DMS79 (cell line): ENCODE data around the gene RANBP1.

Experiments
- DNase-seq: peaks from one replicate; lab custom pipeline; 2025; lab: John Stamatoyannopoulos, UW

Gene RANBP1

GRCh38 chr22:20136603-20136873 is 20.6 kb downstream of the RANBP1 start:
- no peak for DNase-seq

GRCh38 chr22:20137113-20137512 is 21.2 kb downstream of the RANBP1 start:
- DNase-seq: no peak

GRCh38 chr22:20137671-20138416 is 21.9 kb downstream of the RANBP1 start:
- no peak for DNase-seq

GRCh38 chr22:20138417-20138738 is 22.5 kb downstream of the RANBP1 start:
- no peak for DNase-seq

GRCh38 chr22:20138868-20139267 is 23.0 kb downstream of the RANBP1 start:
- no peak for DNase-seq

DNA sequence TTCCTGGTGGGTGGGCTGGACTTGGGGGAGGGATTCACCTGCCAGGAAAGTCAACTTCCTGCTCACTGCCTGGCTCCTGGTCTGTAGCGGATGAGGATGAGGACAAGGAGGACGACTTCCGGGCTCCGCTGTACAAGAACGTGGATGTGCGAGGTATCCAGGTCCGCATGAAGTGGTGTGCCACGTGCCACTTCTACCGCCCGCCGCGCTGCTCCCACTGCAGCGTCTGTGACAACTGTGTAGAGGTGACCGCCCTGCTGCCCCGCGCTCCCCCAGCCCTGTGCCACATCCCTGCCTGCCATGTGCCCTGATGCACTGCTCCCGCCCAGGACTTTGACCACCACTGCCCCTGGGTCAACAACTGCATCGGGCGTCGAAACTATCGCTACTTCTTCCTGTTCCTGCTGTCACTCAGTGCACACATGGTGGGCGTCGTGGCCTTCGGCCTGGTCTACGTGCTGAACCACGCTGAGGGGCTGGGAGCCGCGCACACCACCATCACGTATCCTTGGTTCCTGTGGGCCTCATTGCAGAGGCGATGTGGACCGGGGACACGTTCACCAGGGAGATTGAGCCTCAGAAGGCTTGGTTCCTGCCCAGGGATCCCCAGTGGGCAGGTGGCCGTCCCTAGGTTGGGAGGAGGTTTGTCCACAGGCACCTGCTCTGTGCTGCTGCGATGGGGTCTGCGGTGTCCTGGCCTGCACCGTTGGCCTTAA is 23.6 kb downstream of the RANBP1 start:
- DNase-seq: no peak

DNA sequence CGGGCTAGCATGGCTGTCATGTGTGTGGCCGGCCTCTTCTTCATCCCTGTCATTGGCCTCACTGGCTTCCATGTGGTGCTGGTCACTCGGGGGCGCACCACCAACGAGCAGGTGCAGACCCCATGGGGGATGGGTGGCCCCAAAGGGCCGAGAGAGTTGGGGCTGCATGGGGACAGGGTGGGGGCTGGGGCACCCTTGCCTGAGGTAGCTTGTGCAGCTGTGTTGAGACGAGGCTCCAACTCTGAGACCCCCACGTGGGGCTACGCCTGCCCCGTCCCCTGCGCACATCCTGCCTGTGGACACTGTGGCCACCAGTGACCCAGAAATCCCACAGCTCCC is 24.2 kb downstream of the RANBP1 start:
- DNase-seq: no peak

DNA sequence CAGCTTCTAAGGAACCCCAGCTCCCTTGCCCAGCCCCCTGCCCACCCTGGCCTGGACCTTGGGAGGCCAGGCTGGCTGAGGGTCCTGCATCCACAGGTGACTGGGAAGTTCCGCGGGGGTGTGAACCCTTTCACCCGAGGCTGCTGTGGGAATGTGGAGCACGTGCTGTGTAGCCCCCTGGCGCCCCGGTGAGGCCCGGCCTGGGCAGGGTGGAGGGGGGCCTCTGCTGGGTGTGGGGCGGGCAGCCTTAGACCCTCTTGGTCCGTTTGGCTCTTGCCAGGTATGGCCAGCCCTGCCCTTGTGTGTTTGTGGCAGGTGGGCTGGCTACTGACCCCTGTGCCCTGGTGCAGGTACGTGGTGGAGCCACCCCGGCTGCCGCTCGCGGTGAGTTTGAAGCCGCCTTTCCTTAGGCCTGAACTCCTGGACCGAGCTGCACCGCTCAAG is 24.6 kb downstream of the RANBP1 start:
- no peak for DNase-seq

DNA sequence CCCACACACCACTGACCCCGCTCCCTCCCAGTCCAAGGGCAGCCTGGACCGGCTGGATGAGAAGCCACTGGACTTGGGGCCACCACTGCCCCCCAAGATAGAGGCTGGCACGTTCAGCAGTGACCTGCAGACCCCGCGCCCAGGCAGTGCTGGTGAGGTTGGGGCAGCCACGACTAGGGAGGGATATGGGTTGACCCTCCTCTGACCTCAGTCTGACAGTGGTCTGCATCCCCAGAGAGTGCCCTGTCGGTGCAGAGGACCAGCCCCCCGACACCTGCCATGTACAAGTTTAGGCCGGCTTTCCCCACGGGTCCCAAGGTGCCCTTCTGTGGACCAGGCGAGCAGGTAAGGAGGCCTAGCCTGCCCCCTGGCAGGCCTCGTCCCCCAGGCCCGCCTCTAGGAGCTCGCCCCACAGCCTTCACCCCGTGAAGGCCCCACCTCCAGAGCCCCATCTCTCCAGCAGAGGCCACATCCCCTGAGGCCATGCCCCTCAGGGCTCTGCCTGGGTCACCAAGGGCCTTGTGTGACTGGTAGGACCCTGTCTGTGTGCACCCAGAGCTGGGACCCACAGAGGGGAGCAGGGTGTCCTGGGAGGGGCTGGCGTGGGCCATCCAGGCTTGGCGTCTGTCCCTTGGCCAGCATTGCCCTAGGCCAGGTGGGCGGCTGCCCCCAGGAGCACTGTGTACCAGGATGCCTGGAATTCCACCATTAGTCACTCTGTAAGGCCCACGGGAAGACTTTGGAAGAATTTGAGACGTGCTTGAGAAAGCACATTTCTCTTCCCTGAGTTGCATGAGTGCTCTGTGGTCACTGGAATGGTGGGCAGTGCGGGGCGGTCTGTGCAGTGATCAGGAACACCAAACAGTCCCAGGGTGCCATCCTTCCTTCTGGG is 25.5 kb downstream of the RANBP1 start:
- no peak for DNase-seq

DNA sequence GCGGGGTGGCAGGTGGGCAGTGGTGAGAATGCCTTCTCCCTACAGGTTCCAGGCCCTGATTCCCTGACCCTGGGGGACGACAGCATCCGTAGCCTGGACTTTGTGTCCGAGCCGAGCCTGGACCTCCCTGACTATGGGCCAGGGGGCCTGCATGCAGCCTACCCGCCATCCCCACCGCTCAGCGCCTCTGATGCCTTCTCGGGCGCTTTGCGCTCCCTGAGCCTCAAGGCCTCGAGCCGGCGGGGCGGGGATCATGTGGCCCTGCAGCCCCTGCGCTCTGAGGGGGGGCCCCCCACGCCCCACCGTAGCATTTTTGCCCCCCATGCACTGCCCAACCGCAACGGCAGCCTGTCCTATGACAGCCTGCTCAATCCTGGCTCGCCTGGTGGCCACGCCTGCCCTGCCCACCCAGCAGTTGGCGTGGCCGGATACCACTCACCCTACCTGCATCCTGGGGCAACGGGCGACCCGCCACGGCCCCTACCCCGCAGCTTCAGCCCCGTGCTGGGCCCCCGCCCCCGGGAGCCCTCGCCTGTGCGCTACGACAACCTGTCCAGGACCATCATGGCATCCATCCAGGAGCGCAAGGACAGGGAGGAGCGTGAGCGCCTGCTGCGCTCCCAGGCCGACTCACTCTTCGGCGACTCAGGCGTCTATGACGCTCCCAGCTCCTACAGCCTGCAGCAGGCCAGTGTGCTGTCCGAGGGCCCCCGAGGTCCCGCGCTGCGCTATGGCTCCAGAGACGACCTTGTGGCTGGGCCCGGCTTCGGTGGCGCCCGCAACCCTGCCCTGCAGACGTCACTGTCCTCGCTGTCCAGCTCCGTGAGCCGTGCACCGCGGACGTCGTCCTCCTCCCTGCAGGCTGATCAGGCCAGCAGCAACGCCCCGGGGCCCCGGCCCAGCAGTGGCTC is 27.1 kb downstream of the RANBP1 start:
- no peak for DNase-seq

DNA sequence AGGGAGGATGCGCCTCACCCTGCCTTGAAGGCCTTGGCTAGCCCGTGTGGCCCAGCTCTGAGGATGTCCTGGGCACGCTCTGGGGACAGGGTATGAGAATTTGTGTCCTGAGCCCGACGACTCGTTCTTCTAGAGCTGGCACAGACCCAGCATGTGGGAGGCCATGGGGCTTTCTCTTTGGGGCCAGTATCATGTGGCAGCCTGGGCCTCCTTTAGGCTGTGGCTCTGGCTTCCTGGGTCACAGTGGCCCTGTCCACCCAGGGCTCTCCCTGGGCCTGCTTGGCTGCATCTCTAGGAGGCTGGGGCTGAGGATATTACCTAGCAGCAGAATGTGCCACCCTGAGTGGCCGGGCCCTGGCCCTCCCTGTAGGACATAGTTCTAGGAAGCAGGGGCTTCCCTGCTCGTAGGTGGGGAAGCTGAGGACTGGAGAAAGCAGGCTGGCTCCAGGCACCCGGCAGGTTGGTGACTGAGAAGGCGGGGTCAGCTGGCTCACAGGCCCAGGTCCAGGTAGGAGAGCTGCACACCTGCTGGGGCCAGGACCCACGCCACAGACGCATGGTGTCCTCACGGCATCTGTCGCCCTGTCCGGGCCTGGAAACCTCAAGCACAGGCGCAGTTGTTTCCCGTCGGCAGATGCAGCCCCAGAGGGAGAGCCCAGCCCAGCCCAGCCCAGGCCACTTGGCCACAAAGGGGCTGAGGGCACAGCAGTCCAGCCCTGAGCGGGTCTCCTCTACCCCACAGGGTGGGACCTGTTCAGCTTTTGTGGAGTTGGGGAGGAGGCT is 28.2 kb downstream of the RANBP1 start:
- DNase-seq: no peak

DNA sequence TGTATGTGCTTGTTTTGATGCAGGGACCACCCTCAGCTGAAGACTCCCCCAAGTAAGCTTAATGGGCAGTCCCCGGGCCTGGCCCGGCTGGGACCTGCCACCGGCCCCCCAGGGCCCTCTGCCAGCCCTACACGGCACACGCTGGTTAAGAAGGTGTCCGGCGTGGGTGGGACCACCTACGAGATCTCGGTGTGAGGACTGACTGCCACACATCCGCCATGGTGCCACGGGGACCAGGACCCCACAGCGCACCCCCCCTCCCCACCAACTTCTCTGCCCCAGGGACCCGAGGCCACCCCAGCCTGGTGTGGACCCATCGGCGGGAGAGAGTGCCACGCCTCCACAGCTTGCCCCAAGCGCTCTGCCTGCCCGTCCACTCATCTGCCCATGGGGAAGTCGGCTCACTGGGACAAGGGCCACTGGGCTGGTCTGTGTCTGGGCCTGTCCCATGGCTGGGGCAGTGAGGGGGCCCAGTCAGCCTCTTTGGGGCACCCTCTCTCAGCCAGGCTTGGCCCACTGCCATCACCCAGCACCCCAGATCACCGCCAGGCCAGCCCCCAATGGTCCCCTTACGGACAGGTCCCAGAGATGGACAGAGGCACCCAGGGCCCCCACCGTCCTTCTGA is 29.4 kb downstream of the RANBP1 start:
- no peak for DNase-seq

GRCh38 chr22:20145832-20146223 is 29.9 kb downstream of the RANBP1 start:
- no peak for DNase-seq

GRCh38 chr22:20146777-20147176 is 30.9 kb downstream of the RANBP1 start:
- DNase-seq: no peak

- no peak for DNase-seq
Observed at GRCh38 chr22:20147237-20147988, 31.5 kb downstream of the RANBP1 start.

GRCh38 chr22:20148414-20148813 is 32.5 kb downstream of the RANBP1 start:
- no peak for DNase-seq

DNA sequence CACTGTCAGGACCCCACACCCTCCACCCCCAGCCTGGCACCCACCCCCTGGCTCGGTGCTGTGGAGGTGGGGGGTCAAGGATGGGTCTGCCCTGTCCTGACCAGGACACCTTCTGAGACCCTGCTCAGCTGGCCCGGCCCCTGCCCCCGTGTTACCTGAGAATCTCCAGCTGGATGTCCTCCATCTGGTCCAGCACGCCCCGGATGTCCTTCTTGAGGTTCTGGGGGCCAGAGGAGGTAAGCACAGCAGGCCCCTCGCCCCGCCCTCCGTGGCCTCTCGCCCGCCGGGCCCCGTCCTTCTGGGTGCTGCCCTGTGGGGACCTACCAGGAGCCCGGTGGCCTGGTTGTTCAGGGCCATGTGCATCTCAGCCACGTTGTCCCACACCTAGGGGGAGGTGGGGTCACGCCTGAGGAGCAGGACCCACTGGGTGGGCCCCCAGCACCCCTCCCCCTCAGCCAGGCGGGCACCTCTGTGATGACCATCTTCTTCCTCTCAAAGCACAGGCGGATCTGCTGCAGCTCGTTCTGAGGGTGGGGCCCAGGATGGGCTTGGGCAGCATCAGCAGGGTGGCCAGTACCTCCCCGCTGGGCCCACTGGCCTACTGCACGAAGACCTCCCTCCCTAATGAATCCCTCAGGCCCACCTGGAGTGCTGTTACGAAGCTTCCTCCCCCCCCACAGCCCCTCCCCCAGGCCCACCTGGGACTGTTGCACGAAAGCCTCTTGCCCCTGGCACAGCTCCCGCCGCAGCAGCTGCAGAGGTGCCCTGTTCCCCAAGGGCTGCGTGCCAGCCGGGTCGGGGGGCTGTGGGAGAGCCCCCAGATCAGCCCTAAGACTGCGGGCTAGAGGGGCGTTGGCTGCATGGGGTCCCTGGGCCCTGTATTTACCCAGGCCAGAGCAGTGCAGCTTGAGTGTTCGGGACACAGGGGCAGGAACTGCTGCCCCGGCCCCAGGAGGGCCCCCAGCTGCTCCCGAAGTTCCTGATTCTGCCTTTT is 33.6 kb downstream of the RANBP1 start:
- DNase-seq: no peak

GRCh38 chr22:20150381-20151275 is 34.7 kb downstream of the RANBP1 start, which contains the start of gene CCDC188:
Gene CCDC188 (minus strand): TSS chr22:20151055. CDS start chr22:20150986, 69 bp downstream.
- no peak for DNase-seq
